GM18526 (cell line): ENCODE measurements around the gene ATP5F1A.
A peak's percentile ranks its signal among the peaks of the same experiment; 100 is the strongest.

Source experiments
- POLR2A ChIP-seq: IDR thresholded peaks from 3 replicates; pipeline ENCODE4 v1.6.1; 2011; ENCODE audit not compliant: insufficient read length; ENCODE audit errors: extremely low read depth

Gene ATP5F1A

GRCh38 chr18:46097801-46098615 is at the start of gene ATP5F1A:
Gene ATP5F1A (minus strand): TSS chr18:46098296. CDS start chr18:46098231, 65 bp downstream.
- peak; percentile 90 for TF ChIP-seq POLR2A

DNA sequence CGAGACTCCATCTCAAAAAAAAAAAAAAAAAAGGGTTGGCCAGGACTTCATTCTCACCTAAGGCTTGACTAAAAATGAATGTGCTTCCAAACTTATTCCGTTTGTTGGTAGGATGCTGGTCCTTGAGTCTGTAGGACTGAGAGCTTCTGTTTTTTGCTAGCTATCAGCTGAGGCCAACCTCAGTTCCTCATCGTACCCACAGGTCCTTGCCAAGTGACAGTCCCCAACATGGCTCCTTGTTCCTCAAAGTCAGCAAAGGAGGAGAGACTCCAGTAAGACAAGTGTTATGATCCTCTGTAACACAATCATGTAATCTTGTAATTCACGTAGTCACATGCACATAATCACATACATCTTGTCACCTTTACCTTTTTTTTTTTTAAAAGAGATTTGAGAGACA is 43.1 kb upstream of the ATP5F1A start:
- no peak for TF ChIP-seq POLR2A

- TF ChIP-seq POLR2A = no peak
Observed at GRCh38 chr18:46140173-46140572, 42.1 kb upstream of the ATP5F1A start.

DNA sequence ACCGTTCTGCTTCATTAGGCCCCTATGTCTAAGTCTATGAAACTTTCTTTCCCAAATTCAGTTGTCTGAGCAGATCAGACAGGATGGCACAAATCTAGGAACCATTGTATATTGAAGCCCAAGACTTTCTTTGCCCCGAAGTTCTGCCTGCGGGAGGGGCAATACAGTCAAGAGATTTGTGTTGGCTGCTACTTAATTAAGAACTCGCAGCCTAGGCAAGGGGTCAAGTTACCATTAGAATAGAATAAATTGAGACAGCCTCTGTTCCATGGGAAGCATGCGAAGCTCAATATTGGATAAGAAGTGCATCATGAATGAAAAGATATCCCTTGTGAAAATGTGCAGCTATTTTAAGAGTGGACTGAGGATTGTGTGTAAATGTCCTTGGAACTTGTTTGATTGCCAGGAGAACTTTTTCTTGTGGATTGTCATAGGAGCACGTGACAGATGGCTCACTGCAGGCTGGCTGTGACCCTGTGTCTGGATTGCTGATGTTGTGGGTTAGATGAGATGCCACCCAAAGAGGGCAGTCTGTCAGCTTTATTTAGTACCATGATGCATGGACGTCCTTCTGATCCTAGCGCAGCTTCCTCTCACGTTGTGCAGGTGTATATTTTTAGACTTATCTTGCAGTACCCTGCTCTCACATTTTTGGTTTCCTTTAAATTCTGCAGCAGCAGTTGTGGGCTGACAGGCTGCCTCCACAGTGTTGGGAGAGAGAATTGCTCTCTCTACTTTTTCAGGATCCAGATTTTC is 37.0 kb upstream of the ATP5F1A start:
- no peak for TF ChIP-seq POLR2A

- no peak for TF ChIP-seq POLR2A
Observed at GRCh38 chr18:46133534-46133933, 35.4 kb upstream of the ATP5F1A start.

DNA sequence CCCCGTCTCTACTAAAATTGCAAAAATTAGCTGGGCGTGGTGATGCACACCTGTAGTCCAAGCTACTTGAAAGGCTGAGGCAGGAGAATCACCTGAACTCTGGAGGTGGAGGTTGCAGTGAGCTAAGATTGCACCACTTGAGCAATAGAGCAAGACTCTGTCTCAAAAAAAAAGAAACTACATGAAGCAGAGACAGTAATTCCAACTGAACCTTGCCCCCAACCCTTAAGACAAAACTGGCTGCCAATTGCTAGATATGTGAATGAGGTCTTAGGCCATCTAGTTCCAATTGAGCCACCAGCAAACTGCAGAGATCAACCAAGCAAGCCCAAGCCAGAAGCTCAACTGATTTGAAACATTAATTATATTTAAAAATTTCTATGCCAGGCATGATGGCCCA is 32.0 kb upstream of the ATP5F1A start:
- no peak for TF ChIP-seq POLR2A

- no peak for TF ChIP-seq POLR2A
Observed at GRCh38 chr18:46113751-46114150, 15.7 kb upstream of the ATP5F1A start.

- no peak for TF ChIP-seq POLR2A
Observed at GRCh38 chr18:46110406-46110805, 12.3 kb upstream of the ATP5F1A start.

GRCh38 chr18:46109386-46109785 is 11.3 kb upstream of the ATP5F1A start:
- no peak for TF ChIP-seq POLR2A

- TF ChIP-seq POLR2A = peak; percentile 65
Observed at GRCh38 chr18:46104128-46104911, 6.2 kb upstream of the ATP5F1A start, which contains the start of gene HAUS1. Gene HAUS1 (plus strand): TSS chr18:46104385. CDS start chr18:46104412, 27 bp downstream.

DNA sequence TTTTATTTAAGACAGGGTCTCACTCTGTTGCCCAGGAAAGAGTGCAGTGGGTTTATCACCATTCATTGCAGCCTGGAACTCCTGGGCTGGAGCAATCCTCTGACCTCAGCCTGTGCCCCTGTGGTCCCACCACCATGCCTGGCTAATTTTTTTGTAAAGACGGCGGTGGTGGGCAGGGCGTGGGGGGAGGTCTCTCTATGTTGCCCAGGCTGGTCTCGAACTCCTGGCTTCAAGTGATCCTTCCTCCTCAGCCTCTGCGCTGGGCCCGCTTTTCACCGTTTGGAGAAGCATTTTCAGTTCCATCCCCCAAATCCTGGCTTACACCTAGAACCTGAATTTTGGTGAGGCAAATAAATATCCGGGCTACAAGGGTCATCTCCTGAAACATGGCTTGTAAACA is 1.4 kb upstream of the ATP5F1A start:
- TF ChIP-seq POLR2A = no peak

- TF ChIP-seq POLR2A = no peak
Observed at GRCh38 chr18:46098616-46098933, 479 bp upstream of the ATP5F1A start.

DNA sequence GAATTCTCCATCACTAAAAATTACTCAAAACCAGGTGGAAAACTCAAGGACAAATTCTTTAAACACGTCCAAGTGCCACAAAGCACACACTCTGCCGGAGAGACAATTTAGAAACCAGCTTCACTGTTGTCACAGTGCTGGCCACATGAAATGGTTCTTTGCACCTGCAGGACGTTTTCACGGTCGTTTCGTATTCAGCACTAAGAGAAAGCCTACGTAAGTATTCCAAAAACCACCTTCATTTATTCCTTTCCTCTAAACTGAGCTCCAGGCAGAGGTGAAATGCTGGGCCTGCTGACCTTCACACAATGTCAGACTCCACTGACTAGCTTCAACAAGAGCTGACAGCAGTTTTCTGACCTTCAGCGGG is 680 bp downstream of the ATP5F1A start:
- no peak for TF ChIP-seq POLR2A

DNA sequence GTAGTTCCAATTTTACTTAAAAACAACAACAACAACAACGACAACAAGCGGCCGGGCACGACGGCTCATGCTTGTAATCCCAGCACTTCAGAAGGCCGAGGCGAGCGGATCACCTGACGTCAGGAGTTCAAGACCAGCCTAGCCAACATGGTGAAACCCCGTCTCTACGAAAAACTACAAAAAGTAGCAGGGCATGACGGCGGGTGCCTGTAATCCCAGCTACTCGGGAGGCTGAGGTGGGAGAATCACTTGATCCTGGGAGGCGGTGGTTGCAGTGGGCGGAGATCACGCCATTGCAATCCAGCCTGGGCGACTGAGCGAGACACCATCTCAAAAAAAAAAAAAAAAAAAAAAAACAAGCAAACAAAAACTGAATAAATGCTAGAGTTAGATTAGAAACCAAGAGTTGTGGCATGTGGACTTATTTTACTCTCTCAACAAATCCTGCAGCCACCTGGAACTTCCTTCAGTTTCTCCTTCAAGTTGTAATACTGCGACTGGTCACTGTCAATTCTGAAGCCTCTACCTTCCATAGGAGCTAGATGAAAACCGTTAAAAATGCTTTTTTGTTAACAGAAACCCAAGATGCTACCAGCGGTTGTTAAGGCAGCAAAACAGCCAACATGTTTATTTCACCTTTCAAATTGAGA is 1.3 kb downstream of the ATP5F1A start:
- TF ChIP-seq POLR2A = no peak

DNA sequence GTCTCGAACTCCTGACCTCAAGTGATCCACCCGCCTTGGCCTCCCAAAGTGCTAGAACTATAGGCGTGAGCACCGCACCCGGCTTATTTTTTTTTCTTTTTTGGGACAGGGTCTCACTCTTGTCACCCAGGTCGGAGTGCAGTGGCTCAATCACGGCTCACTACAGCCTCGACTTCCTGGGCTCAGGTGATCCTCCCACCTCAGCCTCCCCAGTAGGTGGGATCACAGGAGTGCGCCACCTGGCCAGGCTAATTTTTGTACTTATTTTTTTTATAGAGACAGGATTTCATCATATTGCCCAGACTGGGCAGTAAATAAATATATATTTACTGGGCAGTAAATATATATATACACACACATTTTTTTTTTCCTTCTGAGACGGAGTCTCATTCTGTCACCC is 2.6 kb downstream of the ATP5F1A start:
- TF ChIP-seq POLR2A = no peak

DNA sequence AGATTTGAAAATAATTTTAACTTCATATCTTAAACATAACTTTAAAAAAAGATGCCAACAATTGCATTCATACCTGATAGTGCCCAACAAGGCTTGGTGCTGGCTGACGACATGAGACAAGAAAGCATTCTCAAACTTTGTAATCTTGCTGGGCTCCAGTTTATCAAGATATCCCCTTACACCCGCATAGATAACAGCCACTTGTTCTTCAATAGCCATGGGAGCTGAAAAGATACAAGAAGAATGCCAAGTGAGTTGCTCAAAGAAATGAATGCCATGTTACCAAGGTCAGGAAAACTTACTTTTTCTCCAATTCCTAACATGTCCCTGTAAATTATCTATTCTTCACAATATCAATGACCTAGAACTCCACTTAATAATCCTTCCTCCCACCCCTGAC is 13.7 kb downstream of the ATP5F1A start:
- no peak for TF ChIP-seq POLR2A

- TF ChIP-seq POLR2A = no peak
Observed at GRCh38 chr18:46080156-46080555, 17.9 kb downstream of the ATP5F1A start.
